ENCODE results near the gene ADCYAP1.
"Not testable (repeated sequence)": the region's sequence is repeated elsewhere in the genome, so short reads cannot be mapped to it uniquely, and the experiment has no call there.

ADCYAP1 gene

GRCh38 chr18:864872-865273 is 39.8 kb upstream of the ADCYAP1 start (continued):
- TF ChIP-seq ZNF704 (tag by site-specific recombination; IDR thresholded peaks at IDR 0.05), result no peak
- TF ChIP-seq ZNF560 (tag by site-specific recombination; IDR thresholded peaks at IDR 0.05; ENCODE audit: borderline replicate concordance), result no peak
- no peak for TF ChIP-seq ZNF843 (tag by site-specific recombination; IDR thresholded peaks at IDR 0.05)
- no peak for TF ChIP-seq ZFP69B (tag by site-specific recombination; IDR thresholded peaks at IDR 0.05)
- TF ChIP-seq ZNF138 (tag by site-specific recombination; IDR thresholded peaks at IDR 0.05; ENCODE audit: borderline replicate concordance), result no peak
- TF ChIP-seq ZNF580 (tag by site-specific recombination; IDR thresholded peaks at IDR 0.05), result no peak
- TF ChIP-seq ZNF433 (tag by site-specific recombination; IDR thresholded peaks at IDR 0.05; ENCODE audit: low read depth), result no peak
- TF ChIP-seq ZNF239 (tag by site-specific recombination; IDR thresholded peaks at IDR 0.05), result no peak
- TF ChIP-seq ZNF280D (tag by site-specific recombination; IDR thresholded peaks at IDR 0.05), result no peak
- TF ChIP-seq ZNF184 (tag by site-specific recombination; IDR thresholded peaks at IDR 0.05), result no peak
- TF ChIP-seq ZNF654 (tag by site-specific recombination; IDR thresholded peaks at IDR 0.05; ENCODE audit: low read depth), result peak; percentile 99

- Histone ChIP-seq H3K9me3 (ENCODE audit: control insufficient read depth, insufficient read depth, low read depth, low read length) (no peaks in the 10 kb centered on the region), H3K27ac (ENCODE audit: extremely low read depth, low read depth, low read length) (no peak overlapping the region), H3K36me3 (ENCODE audit: control insufficient read depth in 2 of 2, insufficient read depth in 1 of 2, low read length in 2 of 2) (no peaks in the 10 kb centered on the region), H3K4me3 (ENCODE audit: low read depth, low read length) (no peak overlapping the region), H3K4me1 (ENCODE audit: control insufficient read depth, insufficient read depth, low read length) (no peaks in the 10 kb centered on the region)
- POLR2A ChIA-PET, result no interaction called here
- TF ChIP-seq HOXC10 (CRISPR knock-in tag; IDR thresholded peaks at IDR 0.05), result no peak
- no peak for TF ChIP-seq ZNF133 (tag by site-specific recombination; IDR thresholded peaks at IDR 0.05)
- no peak for TF ChIP-seq ZNF138 (tag by site-specific recombination; IDR thresholded peaks at IDR 0.05; ENCODE audit: borderline replicate concordance)
- TF ChIP-seq ZNF777 (tag by site-specific recombination; IDR thresholded peaks at IDR 0.05; ENCODE audit: borderline replicate concordance), result no peak
- TF ChIP-seq ZNF19 (tag by site-specific recombination; IDR thresholded peaks at IDR 0.05; ENCODE audit: low read depth), result no peak
- TF ChIP-seq ZNF747 (tag by site-specific recombination; IDR thresholded peaks at IDR 0.05), result no peak
- TF ChIP-seq ZBTB20 (tag by site-specific recombination; IDR thresholded peaks at IDR 0.05), result no peak
- TF ChIP-seq ZNF600 (tag by site-specific recombination; IDR thresholded peaks at IDR 0.05), result no peak
- no peak for TF ChIP-seq SP3 (tag by site-specific recombination; IDR thresholded peaks at IDR 0.05)
- no peak for TF ChIP-seq OVOL3 (tag by site-specific recombination; IDR thresholded peaks at IDR 0.05)
- no peak for TF ChIP-seq ZSCAN5A (tag by site-specific recombination; IDR thresholded peaks at IDR 0.05)
- CTCF ChIA-PET, result interaction anchor here (0.6 to 1.8 kb wide), 5 partner anchors 95 to 455 kb away, joined by 3 to 16 read pairs (median 4); no protein-coding TSS in a partner anchor
Measured at GRCh38 chr18:867257-867656, 37.4 kb upstream of the ADCYAP1 start.

- H3K27ac ChIP-seq (ENCODE audit: extremely low read depth, low read depth, low read length); H3K9me3 ChIP-seq (ENCODE audit: control insufficient read depth, insufficient read depth, low read depth, low read length); H3K4me1 ChIP-seq (ENCODE audit: control insufficient read depth, insufficient read depth, low read length); POLR2A ChIA-PET; H3K36me3 ChIP-seq (ENCODE audit: control insufficient read depth in 2 of 2, insufficient read depth in 1 of 2, low read length in 2 of 2); H3K4me3 ChIP-seq (ENCODE audit: low read depth, low read length): not testable (repeated sequence)
- CTCF ChIA-PET, result interaction anchor here (0.6 to 2.0 kb wide), 2 partner anchors 9 to 81 kb away, joined by 3 to 7 read pairs; no protein-coding TSS in a partner anchor
Measured at GRCh38 chr18:873426-873825, 31.2 kb upstream of the ADCYAP1 start.
